Activated T-cell treated with anti-CD3 and anti-CD28 coated beads for 48 hours (primary cell): Measurements from ENCODE around the gene GAB2.
"Not testable (repeated sequence)": the region's sequence is repeated elsewhere in the genome, so short reads cannot be mapped to it uniquely, and the experiment has no call there.

Experiments used
- DNase-seq: peaks from one replicate; pipeline ENCODE4 v3.0.0-alpha.2; 2020; ENCODE audit warnings: low read depth

The GAB2 gene

GRCh38 chr11:78365381-78365792 lies 52.2 kb downstream of the GAB2 start:
- DNase-seq = no peak

GRCh38 chr11:78364128-78364751 lies 53.4 kb downstream of the GAB2 start:
- no peak for DNase-seq

- DNase-seq = no peak
Measured at GRCh38 chr11:78363024-78363619, 54.5 kb downstream of the GAB2 start.

GRCh38 chr11:78361228-78361627 lies 56.4 kb downstream of the GAB2 start:
- no peak for DNase-seq

- no peak for DNase-seq
Measured at GRCh38 chr11:78359921-78360320, 57.7 kb downstream of the GAB2 start.

- not testable (repeated sequence) for DNase-seq
Measured at GRCh38 chr11:78357924-78358323, 59.7 kb downstream of the GAB2 start.

GRCh38 chr11:78357425-78357824 lies 60.2 kb downstream of the GAB2 start:
- DNase-seq = not testable (repeated sequence)

GRCh38 chr11:78355742-78356141 lies 61.9 kb downstream of the GAB2 start:
- DNase-seq = not testable (repeated sequence)

- no peak for DNase-seq
Measured at GRCh38 chr11:78355309-78355705, 62.3 kb downstream of the GAB2 start.

GRCh38 chr11:78354408-78355308 lies 63.0 kb downstream of the GAB2 start:
- DNase-seq = no peak

GRCh38 chr11:78351979-78352841 lies 65.4 kb downstream of the GAB2 start:
- no peak for DNase-seq

- no peak for DNase-seq
Measured at GRCh38 chr11:78351193-78351592, 66.4 kb downstream of the GAB2 start.

- no peak for DNase-seq
Measured at GRCh38 chr11:78350646-78351165, 66.9 kb downstream of the GAB2 start.

- DNase-seq = no peak
Measured at GRCh38 chr11:78350091-78350645, 67.5 kb downstream of the GAB2 start.

GRCh38 chr11:78349624-78350023 lies 68.0 kb downstream of the GAB2 start:
- no peak for DNase-seq

GRCh38 chr11:78349114-78349513 lies 68.5 kb downstream of the GAB2 start:
- no peak for DNase-seq

GRCh38 chr11:78347956-78348355 lies 69.7 kb downstream of the GAB2 start:
- DNase-seq = no peak

GRCh38 chr11:78346799-78347198 lies 70.8 kb downstream of the GAB2 start:
- no peak for DNase-seq

GRCh38 chr11:78345450-78345849 lies 72.2 kb downstream of the GAB2 start:
- no peak for DNase-seq

GRCh38 chr11:78344676-78345075 lies 72.9 kb downstream of the GAB2 start:
- DNase-seq = no peak

GRCh38 chr11:78344094-78344493 lies 73.5 kb downstream of the GAB2 start:
- no peak for DNase-seq
